ENCODE data around the gene USP48. TPM values are rescaled to one million over a fixed set of nuclear protein-coding genes. Genes with fewer than 3 reads are reported as not detected.

The USP48 gene
- total and polyA plus RNA-seq, 10 of the 15 experiments (the other 5 are each of a cell fraction or from before 2014, with no cell fraction given), result 21.2 to 115 (median 75.5) TPM

DNA sequence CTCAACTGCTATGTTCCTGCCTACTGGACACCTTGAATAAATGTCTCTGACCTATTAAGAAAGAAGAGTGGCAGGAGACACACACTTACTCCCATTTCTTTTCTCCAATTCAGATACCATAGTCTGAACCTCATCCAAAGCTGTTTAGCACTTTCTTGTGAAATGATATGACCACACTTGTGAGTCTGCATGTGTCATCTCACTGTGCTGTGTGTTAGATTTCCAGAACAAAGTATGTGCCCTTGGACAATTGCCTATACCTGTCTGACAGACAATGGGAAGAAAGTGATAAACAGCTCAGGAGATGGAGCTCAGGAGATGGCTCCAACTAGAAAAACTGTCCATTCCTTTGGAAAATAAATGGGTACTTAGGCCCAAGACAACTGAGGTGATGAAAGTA is 48.4 kb downstream of the USP48 start:
- H3K4me2 ChIP-seq (ENCODE audit: control insufficient read depth, insufficient read depth), result no peak overlapping the region
- H3K79me2 ChIP-seq (ENCODE audit: control insufficient read depth, insufficient read depth, low read length), result no peaks in the 10 kb centered on the region
- H2AFZ ChIP-seq (ENCODE audit: control insufficient read depth, low read depth, low read length), result no peak overlapping the region
- intact Hi-C loops (cut with micrococcal nuclease; ENCODE audit: unreplicated experiment) (no loop called here), in situ Hi-C loops (cut with MboI) (no loop called here)
- no peak overlapping the region for H3K9ac ChIP-seq (ENCODE audit: control insufficient read depth, insufficient read depth, low read length)
- peaks cover 12 to 49% of the 10 kb centered on the region in 2 experiments for H3K36me3 ChIP-seq (ENCODE audit: control insufficient read depth in 2 of 2, insufficient read depth in 2 of 2, low read length in 1 of 2)
- no peak for DNase-seq (ENCODE audit: low read depth, low spot score)
- H3K4me1 ChIP-seq (ENCODE audit: control insufficient read depth, insufficient read depth, low read length), result no peaks in the 10 kb centered on the region
- ChIA-PET CTCF (interaction anchor here (1.1 to 1.5 kb wide), 3 partner anchors 17 to 70 kb away, joined by 3 to 5 read pairs (median 4); no protein-coding TSS in a partner anchor), SMC1A (ENCODE audit: uncharacterized antibody, unreplicated experiment) (interaction anchor here (0.8 to 2.9 kb wide), 8 partner anchors 8 to 47 kb away, joined by 3 to 13 read pairs (median 3); no protein-coding TSS in a partner anchor), RAD21 (ENCODE audit: unreplicated experiment) (interaction anchor here (0.8 kb wide), 1 partner anchor 48 kb away, joined by 3 read pairs; the partner anchor contains the start of gene USP48), POLR2A (interaction anchor here (0.6 to 1.3 kb wide), 3 partner anchors 10 to 27 kb away, joined by 3 to 4 read pairs (median 3); no protein-coding TSS in a partner anchor)
- H3K27ac ChIP-seq (ENCODE audit: control insufficient read depth, insufficient read depth), result no peak overlapping the region
- ATAC-seq, result no peak
- no peaks in the 10 kb centered on the region for H4K20me1 ChIP-seq (ENCODE audit: control insufficient read depth, insufficient read depth)
- H3K4me3 ChIP-seq, result no peak overlapping the region
- H3K27me3 ChIP-seq (replicated peaks in 1 of 2; ENCODE audit: control insufficient read depth in 2 of 2, insufficient read depth in 2 of 2, low read length in 1 of 2), result no peaks in the 10 kb centered on the region
- H3K9me3 ChIP-seq (replicated peaks; ENCODE audit: control insufficient read depth, insufficient read depth, low read length), result no peaks in the 10 kb centered on the region
- BruUV-seq (replicated peaks), result TSS peak; percentile 27
- no peak for FAIRE-seq
- TF ChIP-seq CREB1 (IDR thresholded peaks at IDR 0.05; ENCODE audit: low read depth), result no peak
- no peak for TF ChIP-seq RFX5 (IDR thresholded peaks at IDR 0.05; ENCODE audit: low read depth, low read length)
- TF ChIP-seq, protein P1, sequence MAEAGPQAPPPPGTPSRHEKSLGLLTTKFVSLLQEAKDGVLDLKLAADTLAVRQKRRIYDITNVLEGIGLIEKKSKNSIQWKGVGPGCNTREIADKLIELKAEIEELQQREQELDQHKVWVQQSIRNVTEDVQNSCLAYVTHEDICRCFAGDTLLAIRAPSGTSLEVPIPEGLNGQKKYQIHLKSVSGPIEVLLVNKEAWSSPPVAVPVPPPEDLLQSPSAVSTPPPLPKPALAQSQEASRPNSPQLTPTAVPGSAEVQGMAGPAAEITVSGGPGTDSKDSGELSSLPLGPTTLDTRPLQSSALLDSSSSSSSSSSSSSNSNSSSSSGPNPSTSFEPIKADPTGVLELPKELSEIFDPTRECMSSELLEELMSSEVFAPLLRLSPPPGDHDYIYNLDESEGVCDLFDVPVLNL (IDR thresholded peaks at IDR 0.05; ENCODE audit: low read depth, low read length), result no peak
- TF ChIP-seq SIX5 (IDR thresholded peaks at IDR 0.05; ENCODE audit: low read depth, low read length, severe bottlenecking), result no peak
- TF ChIP-seq, protein P2, sequence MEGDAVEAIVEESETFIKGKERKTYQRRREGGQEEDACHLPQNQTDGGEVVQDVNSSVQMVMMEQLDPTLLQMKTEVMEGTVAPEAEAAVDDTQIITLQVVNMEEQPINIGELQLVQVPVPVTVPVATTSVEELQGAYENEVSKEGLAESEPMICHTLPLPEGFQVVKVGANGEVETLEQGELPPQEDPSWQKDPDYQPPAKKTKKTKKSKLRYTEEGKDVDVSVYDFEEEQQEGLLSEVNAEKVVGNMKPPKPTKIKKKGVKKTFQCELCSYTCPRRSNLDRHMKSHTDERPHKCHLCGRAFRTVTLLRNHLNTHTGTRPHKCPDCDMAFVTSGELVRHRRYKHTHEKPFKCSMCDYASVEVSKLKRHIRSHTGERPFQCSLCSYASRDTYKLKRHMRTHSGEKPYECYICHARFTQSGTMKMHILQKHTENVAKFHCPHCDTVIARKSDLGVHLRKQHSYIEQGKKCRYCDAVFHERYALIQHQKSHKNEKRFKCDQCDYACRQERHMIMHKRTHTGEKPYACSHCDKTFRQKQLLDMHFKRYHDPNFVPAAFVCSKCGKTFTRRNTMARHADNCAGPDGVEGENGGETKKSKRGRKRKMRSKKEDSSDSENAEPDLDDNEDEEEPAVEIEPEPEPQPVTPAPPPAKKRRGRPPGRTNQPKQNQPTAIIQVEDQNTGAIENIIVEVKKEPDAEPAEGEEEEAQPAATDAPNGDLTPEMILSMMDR (IDR thresholded peaks at IDR 0.05 in 2 of 3, conservative IDR thresholded peaks at IDR 0.05 in 1 of 3; ENCODE audit: control insufficient read depth in 2 of 3, extremely low read depth in 1 of 3, insufficient read depth in 1 of 3, low read depth in 3 of 3, low read length in 3 of 3), result no peak
- TF ChIP-seq, protein P3, sequence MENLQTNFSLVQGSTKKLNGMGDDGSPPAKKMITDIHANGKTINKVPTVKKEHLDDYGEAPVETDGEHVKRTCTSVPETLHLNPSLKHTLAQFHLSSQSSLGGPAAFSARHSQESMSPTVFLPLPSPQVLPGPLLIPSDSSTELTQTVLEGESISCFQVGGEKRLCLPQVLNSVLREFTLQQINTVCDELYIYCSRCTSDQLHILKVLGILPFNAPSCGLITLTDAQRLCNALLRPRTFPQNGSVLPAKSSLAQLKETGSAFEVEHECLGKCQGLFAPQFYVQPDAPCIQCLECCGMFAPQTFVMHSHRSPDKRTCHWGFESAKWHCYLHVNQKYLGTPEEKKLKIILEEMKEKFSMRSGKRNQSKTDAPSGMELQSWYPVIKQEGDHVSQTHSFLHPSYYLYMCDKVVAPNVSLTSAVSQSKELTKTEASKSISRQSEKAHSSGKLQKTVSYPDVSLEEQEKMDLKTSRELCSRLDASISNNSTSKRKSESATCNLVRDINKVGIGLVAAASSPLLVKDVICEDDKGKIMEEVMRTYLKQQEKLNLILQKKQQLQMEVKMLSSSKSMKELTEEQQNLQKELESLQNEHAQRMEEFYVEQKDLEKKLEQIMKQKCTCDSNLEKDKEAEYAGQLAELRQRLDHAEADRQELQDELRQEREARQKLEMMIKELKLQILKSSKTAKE (IDR thresholded peaks at IDR 0.05; ENCODE audit: low read depth, poor library complexity, severe bottlenecking), result no peak
- no peak for TF ChIP-seq NR2C1 (IDR thresholded peaks at IDR 0.05)

All from GM12878 (cell line).